Right atrium auricular region (tissue), 2 donors: ENCODE data around the gene RFPL1. TPM values are rescaled to one million over a fixed set of nuclear protein-coding genes. Genes with fewer than 3 reads are reported as not detected.

Source experiments
- DNase-seq: peaks from one replicate; pipeline ENCODE4 v3.0.0-alpha.2; 2019; ENCODE audit warnings: low spot score
- H3K27ac ChIP-seq, 2 donors: fragments of 200-600 bp; sonication (generic); 1 replicate in 1 of 2; 2 replicates in 1 of 2; pipeline ENCODE4 v1.5.1; 2016 to 2019
- H3K27me3 ChIP-seq, 2 donors: fragments of 200-600 bp; sonication (generic); one replicate each; pipeline versions ENCODE4 v1.5.1 to v1.6.0; 2017 to 2019
- H3K36me3 ChIP-seq: fragments of 200-600 bp; sonication (generic); one replicate; pipeline ENCODE4 v1.5.1; 2016
- H3K4me1 ChIP-seq, 2 donors: fragments of 200-600 bp; sonication (generic); one replicate each; pipeline versions ENCODE4 v1.5.1 to v1.6.0; 2017 to 2019
- H3K4me3 ChIP-seq, 2 donors: fragments of 200-600 bp; sonication (generic); 1 replicate in 1 of 2; 2 replicates in 1 of 2; pipeline ENCODE4 v1.5.1; 2017 to 2019; ENCODE audit warnings: mild to moderate bottlenecking in 1 of 2, moderate library complexity in 1 of 2
- H3K9me3 ChIP-seq, 2 donors: fragments of 200-600 bp; sonication (generic); one replicate each; pipeline ENCODE4 v1.5.1; 2019
- total RNA-seq, 2 donors: library from RNA; depleted of rRNA; stranded (reverse); fragments of >200 nt; gene quantifications; one replicate each; pipeline ENCODE4 v1.1.0, GENCODE V29; 2016
- TF ChIP-seq, protein P1 (sequence below), 2 donors: fragments of 200-600 bp; sonication (generic); IDR thresholded peaks; one replicate each; pipeline ENCODE4 v1.5.1; 2019; ENCODE audit warnings: antibody characterized with exemption in 2 of 2

Gene RFPL1
- total RNA-seq, 2 donors from 2014 or later = not detected

DNA sequence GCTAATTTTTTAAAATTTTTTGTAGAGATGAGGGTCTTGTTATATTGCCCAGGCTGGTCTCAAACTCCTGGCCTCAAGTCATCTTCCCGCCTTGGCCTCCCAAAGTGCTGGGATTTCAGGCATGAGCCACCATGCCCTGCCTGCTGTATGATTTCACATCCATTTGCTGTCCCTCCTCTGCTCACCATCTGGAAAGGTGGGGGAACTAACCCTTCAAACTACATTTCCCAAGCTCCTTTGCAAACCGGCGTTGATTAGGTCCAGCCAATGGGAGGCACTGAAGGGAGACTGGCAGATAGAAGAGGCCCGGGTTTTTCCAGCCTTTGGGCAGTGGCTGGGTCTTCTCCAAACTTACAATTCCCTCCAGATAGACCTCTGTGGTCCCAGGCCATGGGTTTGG, 19.3 kb downstream of the RFPL1 start:
- no peaks in the 10 kb centered on the region for H3K27me3 ChIP-seq
- no peaks in the 10 kb centered on the region for H3K4me1 ChIP-seq
- TF ChIP-seq, protein P1, sequence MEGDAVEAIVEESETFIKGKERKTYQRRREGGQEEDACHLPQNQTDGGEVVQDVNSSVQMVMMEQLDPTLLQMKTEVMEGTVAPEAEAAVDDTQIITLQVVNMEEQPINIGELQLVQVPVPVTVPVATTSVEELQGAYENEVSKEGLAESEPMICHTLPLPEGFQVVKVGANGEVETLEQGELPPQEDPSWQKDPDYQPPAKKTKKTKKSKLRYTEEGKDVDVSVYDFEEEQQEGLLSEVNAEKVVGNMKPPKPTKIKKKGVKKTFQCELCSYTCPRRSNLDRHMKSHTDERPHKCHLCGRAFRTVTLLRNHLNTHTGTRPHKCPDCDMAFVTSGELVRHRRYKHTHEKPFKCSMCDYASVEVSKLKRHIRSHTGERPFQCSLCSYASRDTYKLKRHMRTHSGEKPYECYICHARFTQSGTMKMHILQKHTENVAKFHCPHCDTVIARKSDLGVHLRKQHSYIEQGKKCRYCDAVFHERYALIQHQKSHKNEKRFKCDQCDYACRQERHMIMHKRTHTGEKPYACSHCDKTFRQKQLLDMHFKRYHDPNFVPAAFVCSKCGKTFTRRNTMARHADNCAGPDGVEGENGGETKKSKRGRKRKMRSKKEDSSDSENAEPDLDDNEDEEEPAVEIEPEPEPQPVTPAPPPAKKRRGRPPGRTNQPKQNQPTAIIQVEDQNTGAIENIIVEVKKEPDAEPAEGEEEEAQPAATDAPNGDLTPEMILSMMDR (IDR thresholded peaks at IDR 0.05) = no peak
- no peaks in the 10 kb centered on the region for H3K36me3 ChIP-seq
- no peaks in the 10 kb centered on the region for H3K9me3 ChIP-seq
- no peak for DNase-seq
- no peak overlapping the region for H3K4me3 ChIP-seq
- no peak overlapping the region for H3K27ac ChIP-seq

DNA sequence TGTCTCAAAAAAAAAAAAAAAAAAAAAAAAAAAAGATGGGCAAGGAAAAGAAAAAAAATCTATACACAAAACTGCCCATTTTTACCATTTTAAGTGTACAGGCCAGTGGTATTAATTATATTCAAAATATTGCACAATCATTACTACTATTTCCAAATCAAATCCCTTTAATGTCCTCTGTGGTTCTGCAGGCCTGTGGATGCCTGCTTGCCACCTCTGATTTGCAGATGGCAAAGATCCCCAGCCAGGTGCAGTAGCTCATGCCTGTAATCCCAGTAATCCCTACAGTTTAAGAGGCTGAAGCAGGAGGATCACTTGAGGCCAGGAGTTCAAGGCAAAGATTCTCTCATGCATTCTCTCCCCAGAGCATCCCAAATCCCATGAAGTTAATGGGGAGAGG, 20.2 kb downstream of the RFPL1 start:
- H3K36me3 ChIP-seq = no peaks in the 10 kb centered on the region
- TF ChIP-seq, protein P1 (IDR thresholded peaks at IDR 0.05) = no peak
- H3K4me3 ChIP-seq = no peak overlapping the region
- no peaks in the 10 kb centered on the region for H3K4me1 ChIP-seq
- H3K9me3 ChIP-seq = no peaks in the 10 kb centered on the region
- no peaks in the 10 kb centered on the region for H3K27me3 ChIP-seq
- H3K27ac ChIP-seq = no peak overlapping the region
- DNase-seq = no peak

DNA sequence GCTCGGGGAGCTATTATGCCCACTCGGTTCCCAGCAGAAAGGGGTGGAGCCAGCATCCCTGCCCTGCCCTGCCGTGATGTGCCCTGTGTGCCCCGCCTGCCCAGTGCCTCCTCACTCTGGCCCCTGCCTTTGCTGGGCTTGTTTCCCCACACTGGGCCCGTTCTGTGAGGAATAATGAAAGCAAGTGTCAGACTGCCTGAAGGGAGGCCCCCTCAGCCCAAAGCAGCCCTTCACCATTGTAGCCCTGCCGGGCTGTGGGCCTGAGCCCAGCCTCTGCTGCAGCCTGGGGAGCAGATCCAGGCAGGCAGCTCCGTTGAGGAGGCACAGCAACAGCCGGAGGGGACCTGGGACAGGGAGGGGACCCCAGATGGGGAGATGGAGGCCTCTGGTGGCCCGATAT, 21.4 kb downstream of the RFPL1 start:
- H3K27ac ChIP-seq = no peak overlapping the region
- H3K4me3 ChIP-seq = no peak overlapping the region
- H3K9me3 ChIP-seq = no peaks in the 10 kb centered on the region
- H3K36me3 ChIP-seq = no peaks in the 10 kb centered on the region
- no peaks in the 10 kb centered on the region for H3K27me3 ChIP-seq
- DNase-seq = no peak
- H3K4me1 ChIP-seq = no peaks in the 10 kb centered on the region
- TF ChIP-seq, protein P1 (IDR thresholded peaks at IDR 0.05) = no peak

DNA sequence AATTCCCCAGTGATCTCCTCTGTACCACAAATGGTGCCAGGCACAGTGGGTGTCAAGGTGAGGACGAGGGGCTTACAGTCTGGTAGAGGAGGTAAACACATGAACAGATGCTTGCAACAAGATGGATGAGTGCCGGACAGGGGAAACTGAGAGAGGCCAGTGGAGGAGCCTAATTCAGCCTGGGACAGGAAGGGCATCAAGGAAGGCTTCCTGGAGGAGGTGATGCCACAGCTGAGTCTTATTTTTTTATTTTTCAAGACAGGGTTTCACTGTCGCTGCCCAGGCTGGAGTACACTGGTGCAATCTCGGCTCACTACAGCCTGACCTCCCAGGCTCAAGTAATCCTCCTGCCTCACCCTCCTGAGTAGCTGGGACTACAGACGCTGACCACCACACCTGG, 22.9 kb downstream of the RFPL1 start:
- Histone ChIP-seq H3K27me3 (no peaks in the 10 kb centered on the region), H3K4me1 (no peaks in the 10 kb centered on the region), H3K36me3 (no peaks in the 10 kb centered on the region), H3K4me3 (no peak overlapping the region), H3K27ac (no peak overlapping the region), H3K9me3 (no peaks in the 10 kb centered on the region)
- TF ChIP-seq, protein P1 (IDR thresholded peaks at IDR 0.05) = no peak
- no peak for DNase-seq

DNA sequence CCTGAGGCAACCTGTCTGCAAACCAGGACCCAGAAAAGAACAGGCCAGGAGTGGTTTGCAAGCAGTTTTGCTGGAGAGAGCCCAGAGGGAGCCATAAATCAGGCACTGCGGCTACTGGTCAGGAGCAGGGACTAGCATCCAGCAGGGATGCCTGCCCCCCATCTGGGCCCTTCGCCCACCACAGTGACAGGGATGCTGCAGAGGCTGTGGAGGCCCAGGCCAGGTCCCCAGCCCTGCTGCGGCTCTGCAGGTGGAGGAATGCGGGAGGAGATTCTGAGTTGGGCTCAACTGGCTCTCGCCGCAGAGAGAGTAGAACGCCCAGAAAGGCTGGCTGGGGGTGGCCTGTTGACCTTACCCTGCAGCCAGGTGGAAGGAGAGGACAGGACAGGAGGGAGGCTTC, 25.2 kb downstream of the RFPL1 start:
- Histone ChIP-seq H3K4me3 (no peak overlapping the region), H3K9me3 (no peaks in the 10 kb centered on the region), H3K27me3 (no peaks in the 10 kb centered on the region), H3K36me3 (no peaks in the 10 kb centered on the region), H3K27ac (no peak overlapping the region), H3K4me1 (no peaks in the 10 kb centered on the region)
- TF ChIP-seq, protein P1 (IDR thresholded peaks at IDR 0.05) = no peak
- no peak for DNase-seq

DNA sequence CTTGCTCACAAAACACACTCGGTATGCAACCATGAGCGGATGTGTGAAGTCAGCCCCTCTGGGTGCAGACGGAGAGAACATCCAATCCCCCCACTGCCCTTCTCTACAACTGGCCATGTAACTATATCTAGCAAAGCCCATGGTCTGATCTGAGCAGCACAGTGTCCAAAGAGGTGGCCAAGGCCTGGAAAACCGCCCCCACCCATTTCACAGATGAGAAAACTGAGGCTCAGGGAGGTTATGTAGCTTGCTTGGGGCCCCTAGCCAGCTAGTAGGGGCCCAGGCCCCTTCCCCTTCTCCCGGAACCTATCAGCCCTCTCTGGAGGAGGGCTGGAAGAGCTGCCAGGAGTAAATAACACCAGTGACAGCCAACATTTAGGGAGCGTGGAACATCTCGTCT, 26.2 kb downstream of the RFPL1 start:
- Histone ChIP-seq H3K4me1 (no peaks in the 10 kb centered on the region), H3K9me3 (no peaks in the 10 kb centered on the region), H3K27ac (no peak overlapping the region), H3K36me3 (no peaks in the 10 kb centered on the region), H3K4me3 (no peak overlapping the region), H3K27me3 (no peaks in the 10 kb centered on the region)
- TF ChIP-seq, protein P1 (IDR thresholded peaks at IDR 0.05) = no peak
- no peak for DNase-seq
